ENCODE data around the gene ARRDC4. TPM values are rescaled to one million over a fixed set of nuclear protein-coding genes. Genes with fewer than 3 reads are reported as not detected.

The ARRDC4 gene
- total and polyA plus RNA-seq, 9 of the 15 experiments (the other 6 are each of a cell fraction or from before 2014, with no cell fraction given): 4.3 to 16.1 (median 14.4) TPM

DNA sequence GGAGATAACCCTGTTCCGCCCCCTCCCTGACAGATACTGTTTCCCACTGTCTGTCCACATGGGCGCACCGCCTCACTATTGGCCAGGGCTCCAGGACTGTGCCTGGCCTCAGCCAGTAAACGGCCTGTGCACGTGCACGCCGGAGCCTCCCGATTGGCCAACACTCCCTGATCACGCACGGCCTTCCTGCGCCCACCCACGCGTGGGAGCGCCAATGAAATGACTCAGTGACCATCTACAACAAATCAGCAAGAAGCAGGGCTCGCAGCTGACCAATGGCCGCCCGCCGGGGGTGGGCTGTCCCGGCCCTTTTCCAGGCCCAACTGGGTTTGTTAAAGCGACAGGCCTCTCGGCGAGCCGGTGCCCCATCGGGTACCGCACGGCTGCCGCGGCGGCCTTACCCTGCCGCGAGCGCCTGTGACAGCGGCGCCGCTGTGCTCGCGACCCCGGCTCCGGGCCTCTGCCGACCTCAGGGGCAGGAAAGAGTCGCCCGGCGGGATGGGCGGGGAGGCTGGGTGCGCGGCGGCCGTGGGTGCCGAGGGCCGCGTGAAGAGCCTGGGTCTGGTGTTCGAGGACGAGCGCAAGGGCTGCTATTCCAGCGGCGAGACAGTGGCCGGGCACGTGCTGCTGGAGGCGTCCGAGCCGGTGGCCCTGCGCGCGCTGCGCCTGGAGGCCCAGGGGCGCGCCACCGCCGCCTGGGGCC is at the start of gene ARRDC4 (continued):
- TF ChIP-seq SLC30A9 (CRISPR knock-in tag; IDR thresholded peaks at IDR 0.05) (no peak), RFX5 (IDR thresholded peaks at IDR 0.05; ENCODE audit: low read depth, low read length) (peak; percentile 14; the same call in 1 of the 2 replicates), RBM34 (IDR thresholded peaks at IDR 0.05; ENCODE audit: borderline replicate concordance, insufficient read depth, low read length) (no peak), CBX3 (IDR thresholded peaks at IDR 0.05; ENCODE audit: borderline replicate concordance in 1 of 2, low read length in 2 of 2) (no peak), ETS2 (tag; IDR thresholded peaks at IDR 0.05; ENCODE audit: borderline replicate concordance, poor library complexity, severe bottlenecking) (no peak), ZFP36 (IDR thresholded peaks at IDR 0.05; ENCODE audit: low read depth, low read length, partially characterized antibody) (no peak), PHB (CRISPR knock-in tag; IDR thresholded peaks at IDR 0.05) (no peak), CBX8 (IDR thresholded peaks at IDR 0.05; ENCODE audit: borderline replicate concordance, extremely low read depth, low read depth, low read length, poor library complexity, severe bottlenecking) (no peak), BDP1 (IDR thresholded peaks at IDR 0.05; ENCODE audit: insufficient read depth, insufficient read length) (no peak), ZNF507 (tag; conservative IDR thresholded peaks at IDR 0.05) (no peak), NONO (IDR thresholded peaks at IDR 0.05; ENCODE audit: low read depth in 2 of 2, low read length in 1 of 2) (peak in 1 of 2 experiments; percentile 68; a peak in 2 of 4 replicates), ZSCAN29 (IDR thresholded peaks at IDR 0.05) (no peak), MECOM (CRISPR knock-in tag; IDR thresholded peaks at IDR 0.05) (no peak), ERF (CRISPR knock-in tag; IDR thresholded peaks at IDR 0.05) (peak; percentile 40; the same call in 1 of the 2 replicates), NR3C1 (CRISPR knock-in tag; IDR thresholded peaks at IDR 0.05) (peak; percentile 55)
- TF ChIP-seq, protein P1, sequence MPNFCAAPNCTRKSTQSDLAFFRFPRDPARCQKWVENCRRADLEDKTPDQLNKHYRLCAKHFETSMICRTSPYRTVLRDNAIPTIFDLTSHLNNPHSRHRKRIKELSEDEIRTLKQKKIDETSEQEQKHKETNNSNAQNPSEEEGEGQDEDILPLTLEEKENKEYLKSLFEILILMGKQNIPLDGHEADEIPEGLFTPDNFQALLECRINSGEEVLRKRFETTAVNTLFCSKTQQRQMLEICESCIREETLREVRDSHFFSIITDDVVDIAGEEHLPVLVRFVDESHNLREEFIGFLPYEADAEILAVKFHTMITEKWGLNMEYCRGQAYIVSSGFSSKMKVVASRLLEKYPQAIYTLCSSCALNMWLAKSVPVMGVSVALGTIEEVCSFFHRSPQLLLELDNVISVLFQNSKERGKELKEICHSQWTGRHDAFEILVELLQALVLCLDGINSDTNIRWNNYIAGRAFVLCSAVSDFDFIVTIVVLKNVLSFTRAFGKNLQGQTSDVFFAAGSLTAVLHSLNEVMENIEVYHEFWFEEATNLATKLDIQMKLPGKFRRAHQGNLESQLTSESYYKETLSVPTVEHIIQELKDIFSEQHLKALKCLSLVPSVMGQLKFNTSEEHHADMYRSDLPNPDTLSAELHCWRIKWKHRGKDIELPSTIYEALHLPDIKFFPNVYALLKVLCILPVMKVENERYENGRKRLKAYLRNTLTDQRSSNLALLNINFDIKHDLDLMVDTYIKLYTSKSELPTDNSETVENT (CRISPR knock-in tag; IDR thresholded peaks at IDR 0.05): no peak
- TF ChIP-seq, protein P2, sequence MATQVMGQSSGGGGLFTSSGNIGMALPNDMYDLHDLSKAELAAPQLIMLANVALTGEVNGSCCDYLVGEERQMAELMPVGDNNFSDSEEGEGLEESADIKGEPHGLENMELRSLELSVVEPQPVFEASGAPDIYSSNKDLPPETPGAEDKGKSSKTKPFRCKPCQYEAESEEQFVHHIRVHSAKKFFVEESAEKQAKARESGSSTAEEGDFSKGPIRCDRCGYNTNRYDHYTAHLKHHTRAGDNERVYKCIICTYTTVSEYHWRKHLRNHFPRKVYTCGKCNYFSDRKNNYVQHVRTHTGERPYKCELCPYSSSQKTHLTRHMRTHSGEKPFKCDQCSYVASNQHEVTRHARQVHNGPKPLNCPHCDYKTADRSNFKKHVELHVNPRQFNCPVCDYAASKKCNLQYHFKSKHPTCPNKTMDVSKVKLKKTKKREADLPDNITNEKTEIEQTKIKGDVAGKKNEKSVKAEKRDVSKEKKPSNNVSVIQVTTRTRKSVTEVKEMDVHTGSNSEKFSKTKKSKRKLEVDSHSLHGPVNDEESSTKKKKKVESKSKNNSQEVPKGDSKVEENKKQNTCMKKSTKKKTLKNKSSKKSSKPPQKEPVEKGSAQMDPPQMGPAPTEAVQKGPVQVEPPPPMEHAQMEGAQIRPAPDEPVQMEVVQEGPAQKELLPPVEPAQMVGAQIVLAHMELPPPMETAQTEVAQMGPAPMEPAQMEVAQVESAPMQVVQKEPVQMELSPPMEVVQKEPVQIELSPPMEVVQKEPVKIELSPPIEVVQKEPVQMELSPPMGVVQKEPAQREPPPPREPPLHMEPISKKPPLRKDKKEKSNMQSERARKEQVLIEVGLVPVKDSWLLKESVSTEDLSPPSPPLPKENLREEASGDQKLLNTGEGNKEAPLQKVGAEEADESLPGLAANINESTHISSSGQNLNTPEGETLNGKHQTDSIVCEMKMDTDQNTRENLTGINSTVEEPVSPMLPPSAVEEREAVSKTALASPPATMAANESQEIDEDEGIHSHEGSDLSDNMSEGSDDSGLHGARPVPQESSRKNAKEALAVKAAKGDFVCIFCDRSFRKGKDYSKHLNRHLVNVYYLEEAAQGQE (IDR thresholded peaks at IDR 0.05; ENCODE audit: borderline replicate concordance): no peak
- TF ChIP-seq, protein P2 (CRISPR knock-in tag; IDR thresholded peaks at IDR 0.05; ENCODE audit: low read depth): peak; percentile 67; the same call in 1 of the 2 replicates
